GM21737 (cell line): ENCODE results near the gene ESPN.

Experiments
- ATAC-seq: cut with Tn5 transposase; IDR thresholded peaks from one replicate; pipeline ENCODE4 v1.9.1; 2021; ENCODE audit warnings: mild to moderate bottlenecking, moderate library complexity; ENCODE audit not compliant: unreplicated experiment

The ESPN gene

GRCh38 chr1:6508816-6509189 lies 84.2 kb downstream of the ESPN start:
- ATAC-seq, result no peak

GRCh38 chr1:6509220-6509918 lies 84.8 kb downstream of the ESPN start:
- no peak for ATAC-seq

GRCh38 chr1:6509919-6510291 lies 85.3 kb downstream of the ESPN start:
- no peak for ATAC-seq

- ATAC-seq, result no peak
Measured at GRCh38 chr1:6510493-6510892, 85.9 kb downstream of the ESPN start.
